Cardiac muscle cell (in vitro differentiated cells and primary cell): Measurements from ENCODE around the gene CST4. TPM values are rescaled to one million over a fixed set of nuclear protein-coding genes. Genes with fewer than 3 reads are reported as not detected.

Experiments
- DNase-seq, 2 donors: peaks; one replicate each; pipeline versions ENCODE4 v3.0.0 to v3.0.0-alpha.2; 2010 to 2017; ENCODE audit warnings: low read depth in 1 of 2, low spot score in 1 of 2
- H3K27ac ChIP-seq: fragments of 200-600 bp; sonication (generic); 2 replicates; pipeline ENCODE4 v1.5.1; 2016
- H3K27me3 ChIP-seq: fragments of 200-600 bp; sonication (generic); 2 replicates; pipeline ENCODE4 v1.6.0; 2016; ENCODE audit warnings: control low read depth
- H3K36me3 ChIP-seq: fragments of 200-600 bp; sonication (generic); 2 replicates; pipeline ENCODE4 v1.5.1; 2016; ENCODE audit warnings: control low read depth
- H3K4me1 ChIP-seq: fragments of 200-600 bp; sonication (generic); 2 replicates; pipeline ENCODE4 v1.8.1; 2017; ENCODE audit warnings: low read depth, mild to moderate bottlenecking, mixed run types
- H3K4me3 ChIP-seq: fragments of 200-600 bp; sonication (generic); 2 replicates; pipeline ENCODE4 v1.5.1; 2016; ENCODE audit warnings: mild to moderate bottlenecking
- H3K9me3 ChIP-seq: fragments of 200-600 bp; sonication (generic); 2 replicates; pipeline ENCODE4 v1.5.1; 2017; ENCODE audit warnings: low read depth, mild to moderate bottlenecking, control low read depth
- CTCF ChIP-seq: IDR thresholded peaks from 2 replicates; pipeline ENCODE4 v1.5.1; 2012; ENCODE audit warnings: low read depth, mild to moderate bottlenecking, low read length
- polyA plus RNA-seq: library from polyadenylated mRNA; unstranded; fragments of >200 nt; fragmentation: Nextera tagmentation; extraction: Ambion mirVana; gene quantifications from 2 replicates; pipeline ENCODE4 v1.2.1, GENCODE V29; 2016
- total RNA-seq: library from RNA; depleted of rRNA; stranded (reverse); fragments of >200 nt; gene quantifications from 2 replicates; pipeline ENCODE4 v1.2.3, GENCODE V29; 2016

The CST4 gene
- total and polyA plus RNA-seq, 2 experiments from 2014 or later: not detected

DNA sequence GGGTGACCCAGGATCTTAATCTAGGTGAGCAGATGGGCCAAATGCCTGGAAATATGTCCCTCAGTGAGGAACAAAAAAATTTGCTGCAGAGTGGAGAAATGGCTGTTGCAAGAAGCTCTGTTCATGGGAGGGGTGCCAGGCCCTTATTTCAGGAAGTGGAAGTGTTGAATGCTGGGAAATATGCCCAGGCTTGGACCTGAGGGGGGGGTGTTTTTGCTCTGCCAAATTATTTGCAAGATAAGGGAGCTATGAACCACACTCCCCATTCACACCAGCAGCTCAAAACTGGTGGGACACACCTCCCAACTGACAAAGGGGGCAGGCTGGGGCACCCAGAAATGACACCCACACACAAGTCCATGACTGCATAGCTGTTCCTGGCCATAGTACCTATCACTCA, 8.7 kb downstream of the CST4 start:
- no peak for TF ChIP-seq CTCF

GRCh38 chr20:23679133-23680092, 9.4 kb downstream of the CST4 start:
- Histone ChIP-seq H3K4me1 (no peaks in the 10 kb centered on the region), H3K9me3 (no peaks in the 10 kb centered on the region), H3K36me3 (no peaks in the 10 kb centered on the region), H3K4me3 (no peak overlapping the region), H3K27ac (no peak overlapping the region), H3K27me3 (no peaks in the 10 kb centered on the region)
- no peak for TF ChIP-seq CTCF
- no peak for DNase-seq

More for the DNA sequence above, 8.7 kb downstream of the CST4 start:
- H3K27me3 ChIP-seq: no peaks in the 10 kb centered on the region
- H3K4me1 ChIP-seq: no peaks in the 10 kb centered on the region
- peak in 1 of 2 donors; percentile 73 for DNase-seq
- H3K9me3 ChIP-seq: no peaks in the 10 kb centered on the region
- no peak overlapping the region for H3K4me3 ChIP-seq
- no peak overlapping the region for H3K27ac ChIP-seq
- no peaks in the 10 kb centered on the region for H3K36me3 ChIP-seq

GRCh38 chr20:23673209-23673608, 15.6 kb downstream of the CST4 start:
- no peak for DNase-seq
- Histone ChIP-seq H3K4me1 (no peaks in the 10 kb centered on the region), H3K36me3 (no peaks in the 10 kb centered on the region), H3K27ac (no peak overlapping the region), H3K4me3 (no peak overlapping the region), H3K27me3 (no peaks in the 10 kb centered on the region), H3K9me3 (no peaks in the 10 kb centered on the region)
- no peak for TF ChIP-seq CTCF

GRCh38 chr20:23672158-23672557, 16.7 kb downstream of the CST4 start:
- H3K4me1 ChIP-seq: no peaks in the 10 kb centered on the region
- H3K4me3 ChIP-seq: no peak overlapping the region
- no peak overlapping the region for H3K27ac ChIP-seq
- DNase-seq: no peak
- H3K9me3 ChIP-seq: no peaks in the 10 kb centered on the region
- no peaks in the 10 kb centered on the region for H3K36me3 ChIP-seq
- H3K27me3 ChIP-seq: no peaks in the 10 kb centered on the region
- no peak for TF ChIP-seq CTCF

DNA sequence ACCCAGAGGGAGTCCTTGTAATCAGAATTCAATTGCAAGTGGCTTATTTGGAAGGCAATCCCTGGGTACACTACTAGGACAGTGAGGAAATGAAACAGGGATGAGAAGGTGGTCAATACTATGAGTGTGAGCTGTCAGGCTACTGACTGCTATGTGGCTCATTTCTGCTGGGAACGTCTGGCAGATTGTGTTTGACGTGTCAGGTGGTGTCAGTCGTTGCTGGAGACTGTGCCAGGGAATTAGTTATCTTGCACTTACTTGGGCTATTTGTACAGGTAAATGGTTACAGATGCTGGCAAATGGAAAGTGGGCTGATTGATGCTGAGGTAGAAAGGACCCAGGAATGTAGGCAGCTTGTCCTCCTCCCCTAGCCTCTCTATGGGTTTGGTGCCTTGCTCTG, 17.4 kb downstream of the CST4 start:
- DNase-seq: no peak
- Histone ChIP-seq H3K4me1 (no peaks in the 10 kb centered on the region), H3K27me3 (no peaks in the 10 kb centered on the region), H3K36me3 (no peaks in the 10 kb centered on the region), H3K27ac (no peak overlapping the region), H3K9me3 (no peaks in the 10 kb centered on the region), H3K4me3 (no peak overlapping the region)
- no peak for TF ChIP-seq CTCF
